Amniotic epithelial cell (primary cell): ENCODE results near the gene SYT6.

ENCODE experiments used
- DNase-seq: peaks from one replicate; pipeline ENCODE4 v3.0.0-alpha.2; 2010; ENCODE audit warnings: low read depth

The SYT6 gene

DNA sequence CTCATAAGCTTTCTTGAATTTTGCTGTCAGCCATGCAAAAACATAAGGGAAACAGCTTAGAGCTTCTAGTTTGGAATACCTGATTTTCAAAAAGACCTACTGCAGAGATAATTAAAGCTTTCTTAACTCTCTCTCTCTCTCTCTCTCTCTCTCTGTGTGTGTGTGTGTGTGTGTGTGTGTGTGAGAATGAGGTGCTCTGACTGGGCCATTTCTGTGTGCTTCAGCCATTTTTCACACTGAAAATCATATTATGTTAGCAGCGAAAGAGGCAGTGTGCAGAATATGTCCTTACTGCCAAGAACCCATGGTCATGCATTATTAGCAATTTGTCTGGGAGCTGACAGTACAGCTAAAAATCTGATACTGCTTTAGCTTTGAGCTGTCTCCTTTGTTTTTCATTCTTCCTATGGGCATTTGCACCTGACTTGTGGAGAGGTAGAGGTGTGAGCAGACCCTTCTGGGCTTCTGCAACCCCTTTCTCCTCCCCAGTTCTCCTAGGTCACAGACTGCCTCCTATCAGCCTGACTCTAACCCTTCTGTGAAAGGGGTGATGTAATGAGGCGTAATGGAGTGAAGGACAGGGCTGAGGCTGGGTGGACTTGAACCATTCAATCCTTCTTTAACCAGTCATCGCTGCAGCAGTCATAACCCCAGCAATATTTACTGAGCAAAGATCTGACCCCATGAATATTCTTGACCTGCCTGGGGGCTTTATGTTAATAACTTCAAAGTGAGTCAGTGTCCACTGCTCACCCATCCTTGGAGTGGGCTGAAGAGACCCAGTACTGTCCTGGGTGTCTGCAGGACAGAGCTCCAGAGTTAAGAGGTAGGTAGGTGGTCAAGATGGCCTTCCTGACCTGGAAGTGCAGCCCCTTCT lies 61.2 kb downstream of the SYT6 start:
- no peak for DNase-seq

DNA sequence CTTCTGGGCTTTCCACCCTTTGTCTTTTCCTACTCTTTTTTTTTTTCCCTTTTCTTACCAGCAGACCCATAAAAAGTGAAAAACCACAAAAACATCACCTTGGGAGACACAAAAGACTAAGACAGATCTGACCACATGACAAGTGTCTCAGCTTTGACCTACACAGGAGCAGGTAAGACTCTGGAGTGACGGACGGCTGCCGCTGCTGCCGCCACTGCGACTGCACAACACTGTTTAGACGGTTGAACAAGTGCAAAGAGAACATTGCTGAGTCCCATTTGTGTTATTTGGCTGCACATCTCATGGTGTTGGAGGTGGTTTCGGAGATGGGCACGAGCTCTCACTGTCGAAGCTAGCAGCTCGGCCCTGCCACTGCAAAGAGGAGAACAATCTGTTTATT lies 62.0 kb downstream of the SYT6 start:
- DNase-seq = no peak

DNA sequence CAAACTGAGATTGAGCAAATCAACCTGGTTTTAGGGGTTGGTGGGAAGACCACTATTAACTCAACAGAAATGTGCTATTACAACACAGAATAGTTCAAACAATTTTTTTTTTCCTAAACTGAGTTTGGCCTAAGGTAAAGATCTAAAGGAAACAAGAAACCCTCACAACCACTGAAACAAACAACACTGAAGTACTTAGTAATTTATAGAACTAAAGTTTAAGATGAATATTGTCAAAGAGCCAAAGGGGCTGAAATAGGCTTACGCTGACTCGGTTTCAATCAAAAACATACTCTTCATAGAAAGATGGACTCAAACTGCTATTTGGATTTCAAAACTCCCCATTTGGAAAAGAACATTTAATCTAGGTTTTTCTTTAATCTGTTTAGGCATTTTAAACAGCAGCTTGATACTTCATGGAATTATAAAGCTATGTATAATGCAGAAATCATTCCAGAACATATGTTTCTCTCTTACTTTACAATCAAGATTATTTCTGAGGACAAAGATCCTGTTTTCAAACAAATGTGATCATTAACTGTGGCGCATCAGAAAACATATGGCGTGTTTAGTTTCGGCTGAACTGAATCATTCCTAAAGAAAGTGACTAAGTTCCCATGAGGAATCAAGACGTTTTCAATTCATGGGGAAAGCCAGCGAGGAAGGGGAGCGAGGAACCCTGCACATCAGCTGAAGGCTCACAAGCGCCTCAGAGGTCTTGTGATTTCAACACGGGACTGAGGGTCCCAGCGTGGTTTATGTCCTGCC lies 62.7 kb downstream of the SYT6 start:
- DNase-seq = no peak

DNA sequence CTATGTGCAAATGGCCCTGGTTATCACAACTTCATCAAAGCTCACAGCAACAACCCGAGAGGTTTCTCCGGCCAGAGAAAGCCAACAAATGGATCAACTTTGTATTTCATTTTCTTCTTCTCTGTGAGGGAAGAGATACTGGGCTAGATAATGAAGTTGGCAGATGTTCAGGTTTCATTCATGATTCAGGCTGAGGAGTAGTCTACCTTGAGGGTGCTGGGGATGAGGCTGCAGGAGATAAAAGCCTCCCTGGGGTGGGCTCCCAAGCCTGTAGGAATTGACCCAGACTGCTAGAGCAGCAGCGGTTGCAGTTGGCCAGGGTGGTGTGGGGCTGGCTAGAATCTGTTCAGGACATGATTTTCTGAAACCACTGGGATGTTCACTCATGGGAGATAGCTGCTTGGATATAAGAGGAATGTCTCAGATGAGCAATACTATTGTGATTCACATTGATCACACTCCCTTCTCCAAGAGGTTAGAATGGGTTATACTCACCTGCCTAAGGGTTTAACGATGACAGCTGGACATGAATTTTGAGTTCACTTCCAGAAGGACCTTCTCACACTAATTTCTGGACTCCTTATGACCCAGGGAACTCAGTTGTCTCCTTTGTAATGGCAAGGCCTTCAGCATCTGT lies 64.0 kb downstream of the SYT6 start:
- DNase-seq = no peak

DNA sequence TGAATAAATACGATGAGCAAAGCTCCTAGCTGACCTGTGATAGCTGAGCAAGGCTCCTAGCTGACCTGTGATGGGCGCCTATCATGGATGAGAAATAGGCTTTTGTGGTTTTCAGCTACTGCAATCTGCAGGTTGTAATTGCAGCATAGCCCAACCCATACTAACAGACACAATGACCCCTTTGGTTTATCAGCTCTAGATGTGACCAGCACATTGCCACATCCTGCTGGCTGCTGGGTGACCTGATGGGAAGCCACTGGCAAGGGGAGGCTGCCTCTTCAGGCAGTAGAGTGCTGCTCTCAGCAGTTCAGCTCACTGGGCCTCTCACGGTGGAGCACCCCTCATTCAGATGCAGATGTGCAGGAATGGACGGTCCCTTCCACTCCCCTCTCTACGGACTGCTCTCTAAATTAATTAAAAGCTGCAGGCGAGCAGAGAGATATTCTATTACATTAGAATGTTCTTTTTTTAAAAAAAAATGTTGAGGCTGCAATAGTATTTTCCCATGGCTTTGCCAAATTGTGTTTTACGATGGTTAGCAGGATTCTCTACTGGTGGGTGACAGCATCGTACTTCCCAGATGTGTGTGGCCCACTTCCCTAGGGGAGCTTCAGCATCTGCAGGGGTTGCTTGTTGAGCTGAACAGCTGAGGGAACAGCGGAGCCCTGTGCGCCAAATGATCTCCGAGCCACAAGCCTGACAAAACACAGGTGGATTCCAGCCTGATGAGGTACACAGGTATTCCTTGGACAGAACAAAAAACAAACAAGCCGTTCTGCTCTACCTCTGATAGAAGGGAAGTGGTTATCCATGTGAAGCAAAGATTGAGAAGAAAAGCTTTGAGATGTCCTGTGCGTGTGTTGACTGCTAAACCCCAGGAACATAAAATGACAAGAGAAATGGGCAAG lies 65.0 kb downstream of the SYT6 start:
- DNase-seq = no peak

DNA sequence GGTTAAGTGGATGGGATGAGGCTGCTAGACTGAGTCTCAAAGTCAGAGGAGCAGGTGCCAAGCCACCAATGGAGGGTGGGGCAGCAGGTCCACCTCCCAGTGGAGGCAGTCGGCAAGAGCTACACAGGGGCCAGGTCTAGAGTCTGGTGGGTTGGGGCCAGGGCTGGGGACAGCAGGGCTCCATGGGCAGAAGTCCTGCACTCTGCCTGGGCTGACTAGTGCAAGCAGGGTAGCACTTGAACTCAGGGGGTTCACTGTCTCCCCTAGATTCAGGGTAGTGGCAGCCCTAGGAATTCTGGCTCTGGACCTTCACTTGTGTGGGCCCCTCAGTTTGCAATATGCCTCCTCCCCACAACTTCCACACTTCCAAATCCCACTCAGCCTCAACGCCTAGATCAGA lies 66.2 kb downstream of the SYT6 start:
- DNase-seq = no peak

DNA sequence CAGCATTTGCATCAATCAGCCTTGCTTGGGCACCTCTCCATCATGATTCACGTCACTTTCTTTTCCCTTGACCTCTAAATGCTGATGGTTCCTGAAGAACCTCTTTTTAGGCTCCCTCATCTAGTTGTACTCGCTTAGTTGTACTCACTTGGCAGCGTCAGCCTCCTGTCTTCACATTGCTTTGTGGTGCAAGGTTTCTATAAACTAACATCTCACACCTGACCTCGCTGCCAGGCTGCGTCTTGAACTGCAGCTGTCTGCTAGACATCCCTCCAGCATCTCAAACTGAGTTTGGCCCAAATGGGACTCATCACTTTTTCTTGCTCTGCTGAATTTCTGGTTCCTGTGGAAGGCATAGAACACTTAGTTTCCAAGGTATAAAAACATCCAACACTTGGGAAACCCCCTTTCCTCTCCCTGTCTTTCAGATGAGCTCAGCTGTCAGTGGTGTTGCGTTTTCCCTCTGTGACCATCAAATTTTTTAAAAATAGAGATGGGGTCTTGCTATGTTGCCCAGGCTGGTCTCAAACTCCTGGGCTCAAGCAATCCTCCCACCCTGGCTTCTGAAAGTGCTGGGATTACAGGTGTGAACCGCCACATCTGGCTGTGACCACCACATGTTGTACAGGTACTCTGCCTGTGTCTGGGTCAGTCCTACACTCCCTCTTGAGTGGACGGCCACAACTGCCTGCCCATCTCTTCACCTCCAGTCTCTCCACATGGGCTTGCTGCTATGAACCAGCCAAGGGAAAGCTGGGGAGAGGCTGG lies 66.9 kb downstream of the SYT6 start:
- no peak for DNase-seq

DNA sequence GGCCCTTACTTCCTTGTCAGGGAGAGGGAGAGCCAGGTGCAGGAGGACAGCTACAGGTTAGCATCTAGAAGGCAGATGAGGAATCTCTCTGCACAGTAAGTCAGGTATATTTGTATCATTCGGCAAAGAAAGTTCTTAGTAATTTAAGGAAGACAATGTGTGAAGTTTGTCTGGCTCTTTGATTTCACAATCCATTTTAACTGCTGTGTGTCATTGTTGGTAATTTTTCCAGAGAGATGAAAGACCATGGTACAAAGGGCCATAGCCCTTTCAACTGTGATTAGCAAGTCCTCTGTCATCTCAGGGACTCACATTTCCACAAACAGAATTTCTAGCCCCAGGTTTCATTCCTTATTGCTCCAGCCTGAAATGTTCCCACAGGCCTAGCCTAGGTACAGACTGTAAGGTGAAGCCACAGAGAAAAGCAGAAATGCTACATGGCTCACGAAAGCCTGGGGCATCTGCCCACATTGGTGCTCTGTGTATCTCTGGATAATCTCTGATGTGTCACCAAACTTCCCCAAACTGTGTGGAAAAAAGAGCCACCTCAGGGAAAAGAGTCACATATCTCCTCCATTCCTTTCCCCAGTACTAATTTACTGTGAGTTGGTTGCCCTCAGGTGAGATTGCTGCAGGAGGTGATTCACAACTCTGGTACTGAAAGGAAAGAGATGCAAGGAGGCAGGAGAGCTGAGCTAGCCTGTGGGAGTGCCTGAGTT lies 70.6 kb downstream of the SYT6 start:
- DNase-seq = no peak

DNA sequence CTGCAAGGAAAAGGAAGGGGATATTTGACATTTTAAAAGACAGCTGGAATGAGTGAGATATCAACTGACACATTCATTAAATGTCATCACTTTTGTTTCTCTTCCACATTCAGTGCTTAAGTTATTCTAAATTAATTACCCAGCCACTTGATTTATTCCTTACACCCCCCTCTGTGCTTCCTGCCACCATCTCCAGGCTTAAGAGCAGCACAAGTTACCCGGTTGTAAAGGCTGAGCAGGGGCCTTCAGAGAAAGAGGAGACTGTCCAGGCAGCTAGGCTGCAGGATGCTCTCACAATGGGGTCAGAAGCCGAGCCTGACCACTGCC lies 71.4 kb downstream of the SYT6 start:
- DNase-seq = no peak

DNA sequence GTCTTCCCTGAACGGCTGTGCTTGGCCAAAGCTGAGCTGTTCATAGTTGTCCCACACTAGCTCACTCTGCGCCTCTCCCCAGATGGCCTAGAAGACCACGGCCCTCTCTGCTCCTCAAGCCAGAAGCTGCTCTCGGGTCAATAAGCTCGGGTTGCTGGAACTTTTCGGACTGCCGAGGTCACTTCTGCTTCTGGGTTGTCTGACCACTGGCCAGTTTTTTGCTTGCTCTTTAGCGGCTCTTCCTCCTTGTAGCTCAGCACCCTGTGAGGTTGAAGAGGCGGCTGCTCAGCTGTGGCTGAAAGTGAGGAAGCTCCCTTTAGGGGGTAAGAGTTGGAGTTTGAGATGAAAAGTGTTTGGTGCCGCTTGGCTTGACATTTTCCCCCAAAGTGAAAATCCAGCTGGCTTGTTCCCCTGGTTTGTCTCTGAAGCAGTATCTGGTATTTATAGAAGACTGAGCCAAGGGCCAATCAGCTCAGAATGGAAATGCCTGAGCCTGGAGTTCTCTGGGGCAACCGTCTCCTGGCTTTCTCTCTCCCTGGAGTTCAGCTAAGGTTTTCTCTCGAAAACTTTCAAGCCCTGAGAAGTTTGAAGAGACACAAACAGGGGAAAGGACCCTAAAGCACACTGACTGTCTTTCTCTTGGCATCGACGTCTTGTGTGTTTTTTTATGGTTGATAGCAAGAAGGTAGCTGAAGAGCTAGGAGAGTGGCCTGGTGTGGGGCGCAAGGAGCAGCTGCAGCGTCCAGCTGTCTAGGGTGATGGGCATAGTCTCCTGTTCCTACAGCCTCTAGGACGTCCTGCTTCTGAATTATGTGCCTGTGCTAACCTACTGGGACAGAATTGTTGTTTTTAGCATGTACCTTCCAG lies 72.0 kb downstream of the SYT6 start:
- no peak for DNase-seq

DNA sequence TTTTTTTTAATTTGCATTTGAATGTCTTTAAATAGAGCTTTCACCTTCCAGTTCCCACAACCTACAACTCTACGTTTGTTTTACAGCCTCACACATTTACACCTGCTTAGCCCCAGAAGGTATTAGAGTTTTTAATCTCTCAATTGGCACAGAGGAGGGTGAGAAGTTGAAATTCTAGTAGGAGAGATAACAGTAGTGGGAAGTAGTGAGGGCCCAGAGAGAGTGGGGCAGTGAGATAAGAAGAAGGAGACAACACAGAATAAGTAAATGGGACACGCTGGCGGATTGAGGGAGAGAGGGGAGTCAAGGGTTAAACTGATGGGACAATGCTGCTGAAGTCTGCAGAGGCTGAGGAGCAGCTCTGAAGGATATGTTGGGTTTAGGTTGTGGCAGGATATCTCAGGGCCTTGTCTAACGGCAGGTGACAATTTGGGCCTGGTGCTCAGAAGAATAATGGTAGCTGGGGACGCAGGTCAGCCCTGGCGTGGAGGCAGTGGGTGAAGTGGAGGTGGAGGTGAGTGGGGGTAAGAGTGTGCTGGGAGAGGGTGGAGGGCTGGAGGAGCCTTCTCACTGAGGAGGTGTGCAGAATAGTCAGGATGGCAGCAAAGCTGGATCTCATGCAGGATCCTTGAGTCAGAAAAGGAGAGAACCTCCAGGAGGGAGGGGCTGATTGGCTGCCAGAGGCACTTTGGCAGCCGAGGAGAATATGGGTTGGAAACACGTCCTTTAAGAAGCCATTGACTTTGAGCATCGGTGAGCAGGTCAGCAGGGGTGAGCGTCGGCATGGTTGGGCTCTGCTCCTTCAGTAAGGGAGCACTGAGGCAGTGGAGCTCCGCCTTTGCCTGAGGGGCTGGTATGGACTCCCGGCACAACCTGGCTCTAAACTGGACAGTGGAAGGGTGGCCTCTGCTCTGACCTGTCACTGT lies 72.9 kb downstream of the SYT6 start:
- no peak for DNase-seq

DNA sequence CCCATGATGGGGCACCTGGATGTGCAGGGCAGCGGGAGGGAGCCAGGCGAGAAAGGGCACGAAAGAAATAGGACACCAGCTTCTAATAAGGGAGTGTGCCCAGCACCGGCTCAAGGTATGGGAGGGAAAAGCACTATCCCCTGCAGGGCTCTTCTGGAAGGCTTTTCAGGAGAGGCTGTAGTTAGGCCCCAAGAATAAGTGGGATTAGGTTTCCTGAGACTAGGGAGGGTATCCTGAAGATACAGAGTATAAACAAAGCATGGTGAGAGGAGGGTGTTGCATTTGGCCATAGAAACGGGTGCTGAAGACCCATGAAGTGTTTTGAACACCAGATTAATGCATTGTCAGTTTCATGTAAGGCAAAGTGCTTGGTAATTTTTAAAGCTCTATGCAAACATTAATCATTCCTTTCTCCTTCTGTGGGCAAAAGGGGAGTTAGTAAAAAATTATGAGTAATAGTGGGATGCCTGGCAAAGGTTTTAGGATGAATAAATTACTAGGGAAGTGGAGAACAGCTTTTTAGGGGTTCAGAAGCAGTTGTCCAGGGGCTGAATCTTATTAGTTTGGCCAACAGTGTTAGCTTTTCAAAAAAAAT lies 74.0 kb downstream of the SYT6 start:
- DNase-seq = no peak

DNA sequence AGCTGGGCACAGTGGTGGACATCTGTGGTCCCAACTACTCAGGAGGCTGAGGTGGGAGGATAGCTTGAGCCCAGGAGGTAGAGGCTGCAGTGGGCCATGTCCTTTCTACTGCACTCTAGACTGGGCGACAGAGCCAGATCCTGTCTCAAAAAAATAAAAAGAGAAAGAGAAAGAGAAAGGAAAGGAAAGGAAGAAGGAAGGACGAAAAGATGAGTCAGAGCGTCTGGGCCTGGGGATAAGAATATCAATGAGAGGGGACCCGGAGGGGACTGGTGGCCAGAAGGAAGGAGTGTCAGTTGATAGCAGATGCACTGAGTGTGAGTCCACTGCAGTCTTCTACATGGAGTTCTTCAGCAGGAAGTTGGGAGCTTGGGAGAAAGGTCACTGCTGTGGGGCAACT lies 75.6 kb downstream of the SYT6 start:
- DNase-seq = no peak

DNA sequence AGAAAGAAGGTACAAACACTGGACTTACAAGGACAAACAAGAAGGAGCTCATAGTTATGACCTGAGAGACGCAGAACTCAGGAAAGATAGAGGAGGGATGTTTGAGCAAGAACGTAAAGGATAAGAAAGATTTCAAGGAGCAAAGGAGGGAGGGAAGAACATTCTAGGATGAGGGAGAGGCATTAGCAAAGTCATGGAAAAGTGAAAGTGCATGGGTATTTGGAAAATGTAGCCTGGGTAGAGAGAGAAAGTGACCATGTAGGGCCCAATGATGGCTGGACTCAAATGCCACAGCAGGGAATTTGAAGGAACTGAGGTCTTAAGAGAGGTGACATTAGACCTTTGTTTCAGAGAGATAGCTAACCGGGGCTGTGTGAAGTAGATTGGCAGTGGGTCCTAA lies 76.5 kb downstream of the SYT6 start:
- no peak for DNase-seq

DNA sequence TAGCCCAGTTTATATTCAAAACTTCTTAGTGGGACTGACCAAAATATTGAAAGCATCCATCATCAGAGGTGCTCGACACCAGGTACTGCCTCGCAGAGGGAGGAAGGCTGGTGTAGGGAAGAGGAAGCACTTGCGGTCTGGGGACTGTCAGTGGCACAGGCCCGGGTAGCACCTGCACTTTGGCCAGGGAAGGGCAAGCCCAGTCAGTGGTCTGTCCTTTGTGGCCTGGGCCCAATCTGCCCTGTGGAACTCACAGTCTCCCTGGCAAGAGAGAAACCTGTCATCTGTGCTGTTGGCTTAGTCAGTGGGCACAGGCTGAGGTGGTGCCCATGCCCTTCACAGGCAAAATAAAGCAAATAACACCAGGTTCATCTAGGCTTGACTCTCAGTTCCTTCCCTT lies 77.4 kb downstream of the SYT6 start:
- no peak for DNase-seq

DNA sequence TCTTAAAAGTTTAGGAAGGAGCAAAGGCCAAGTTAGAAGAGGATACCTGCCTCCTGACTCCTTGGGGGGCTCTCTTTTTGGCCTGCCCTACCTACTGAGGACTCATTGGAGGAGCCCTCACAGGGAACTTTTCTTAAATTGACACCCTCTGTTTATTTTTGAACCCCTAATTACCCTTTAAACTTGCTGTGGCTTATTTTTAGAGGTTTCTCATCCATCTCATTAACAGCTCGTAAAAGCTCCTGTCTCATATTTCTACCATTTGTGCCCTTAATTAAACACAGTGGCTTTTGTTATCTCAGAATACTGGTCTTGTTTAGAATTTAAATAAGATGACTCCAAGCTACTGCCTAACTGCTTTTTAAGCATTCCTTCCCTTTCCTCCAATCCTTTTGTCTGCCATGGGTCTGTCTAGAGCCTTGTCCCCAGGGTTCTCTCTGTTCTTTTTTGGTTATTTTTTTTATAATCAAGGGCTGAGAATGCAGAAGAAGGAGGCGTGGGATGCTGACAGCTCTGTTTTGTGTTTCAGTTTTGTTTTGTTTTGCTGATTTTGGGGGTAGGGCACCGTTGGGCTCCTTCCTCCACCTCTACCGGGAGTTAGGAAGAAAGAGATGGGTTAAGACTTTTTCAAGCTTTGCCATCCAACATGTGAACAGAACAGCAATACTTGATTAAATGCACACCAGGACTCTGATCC lies 78.0 kb downstream of the SYT6 start:
- no peak for DNase-seq

DNA sequence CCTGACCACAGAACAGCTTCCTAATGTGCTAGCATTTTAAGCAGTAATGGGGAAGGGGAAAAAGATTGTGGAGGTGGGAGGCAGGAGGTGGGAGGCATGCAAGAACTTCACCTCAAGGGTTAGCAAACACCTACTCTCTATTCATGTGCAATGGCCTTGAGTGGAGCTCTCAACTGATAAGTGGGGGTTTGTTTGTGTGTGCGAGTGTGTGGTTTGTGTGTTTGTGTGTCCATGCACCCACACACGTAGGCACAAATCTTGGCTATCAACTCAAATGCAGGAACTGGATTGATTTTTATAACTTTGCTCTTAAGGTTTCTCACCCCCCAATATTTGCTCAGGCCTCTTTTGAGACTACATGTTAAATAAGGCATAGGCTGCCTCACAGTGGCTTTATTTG lies 78.6 kb downstream of the SYT6 start:
- no peak for DNase-seq

DNA sequence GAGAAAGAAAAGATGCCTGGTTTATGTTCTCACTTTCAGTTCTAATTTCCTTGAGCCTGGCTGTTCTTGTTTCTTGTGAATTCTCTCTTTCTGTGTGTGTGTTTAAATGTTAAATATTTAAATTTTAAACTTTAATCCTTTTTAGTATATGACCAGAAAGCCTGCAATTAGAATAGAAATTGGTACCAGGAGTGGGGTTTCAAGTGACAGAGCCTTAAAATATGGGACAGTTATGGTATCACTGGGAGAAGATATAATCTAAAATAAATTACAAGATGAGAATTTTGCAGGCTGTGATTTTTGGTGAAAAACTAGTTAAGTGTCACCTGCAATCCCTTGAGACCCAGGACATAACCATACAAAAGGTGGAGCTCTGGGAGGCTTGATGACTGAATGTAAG lies 81.4 kb downstream of the SYT6 start:
- no peak for DNase-seq
